SK-N-MC (cell line): Measurements from ENCODE around the gene GRIK3.
"Not testable (repeated sequence)": the region's sequence is repeated elsewhere in the genome, so short reads cannot be mapped to it uniquely, and the experiment has no call there.

Experiments
- DNase-seq: peaks from one replicate; pipeline ENCODE4 v3.0.0-alpha.2; 2011; ENCODE audit warnings: low read depth, low spot score
- H3K27ac ChIP-seq: fragments of 200-600 bp; sonication (generic); 2 replicates; pipeline ENCODE4 v1.5.1; 2016; ENCODE audit warnings: mixed run types
- H3K36me3 ChIP-seq: fragments of 200-600 bp; sonication (generic); 2 replicates; pipeline ENCODE4 v1.6.1; 2017; ENCODE audit warnings: antibody characterized with exemption, low read length, mixed read lengths; ENCODE audit not compliant: insufficient read depth
- H3K4me3 ChIP-seq: fragments of 200-600 bp; sonication (generic); 2 replicates; pipeline ENCODE4 v1.5.1; 2016
- H3K9ac ChIP-seq: fragments of 200-600 bp; sonication (generic); 2 replicates; pipeline ENCODE4 v1.8.0; 2017; ENCODE audit warnings: mixed run types, mixed read lengths; ENCODE audit not compliant: insufficient read length
- H3K9me3 ChIP-seq: fragments of 200-600 bp; sonication (generic); 2 replicates; pipeline ENCODE4 v1.6.1; 2017; ENCODE audit warnings: low read depth, mild to moderate bottlenecking, antibody characterized with exemption, low read length, moderate library complexity, mixed read lengths
- EZH2 ChIP-seq: fragments of 200-600 bp; sonication (generic); IDR thresholded peaks from one replicate; pipeline ENCODE4 v1.6.1; 2017; ENCODE audit warnings: antibody characterized with exemption
- FOXP2 ChIP-seq: optimal IDR thresholded peaks from 2 replicates; pipeline ENCODE3; 2011; ENCODE audit warnings: mild to moderate bottlenecking, moderate library complexity; ENCODE audit not compliant: insufficient read depth; ENCODE audit errors: extremely low read length, control extremely low read depth
- POLR2AphosphoS5 ChIP-seq: IDR thresholded peaks from 2 replicates; pipeline ENCODE4 v1.6.1; 2012; ENCODE audit warnings: mild to moderate bottlenecking, low read depth, low read length, borderline replicate concordance

The GRIK3 gene

DNA sequence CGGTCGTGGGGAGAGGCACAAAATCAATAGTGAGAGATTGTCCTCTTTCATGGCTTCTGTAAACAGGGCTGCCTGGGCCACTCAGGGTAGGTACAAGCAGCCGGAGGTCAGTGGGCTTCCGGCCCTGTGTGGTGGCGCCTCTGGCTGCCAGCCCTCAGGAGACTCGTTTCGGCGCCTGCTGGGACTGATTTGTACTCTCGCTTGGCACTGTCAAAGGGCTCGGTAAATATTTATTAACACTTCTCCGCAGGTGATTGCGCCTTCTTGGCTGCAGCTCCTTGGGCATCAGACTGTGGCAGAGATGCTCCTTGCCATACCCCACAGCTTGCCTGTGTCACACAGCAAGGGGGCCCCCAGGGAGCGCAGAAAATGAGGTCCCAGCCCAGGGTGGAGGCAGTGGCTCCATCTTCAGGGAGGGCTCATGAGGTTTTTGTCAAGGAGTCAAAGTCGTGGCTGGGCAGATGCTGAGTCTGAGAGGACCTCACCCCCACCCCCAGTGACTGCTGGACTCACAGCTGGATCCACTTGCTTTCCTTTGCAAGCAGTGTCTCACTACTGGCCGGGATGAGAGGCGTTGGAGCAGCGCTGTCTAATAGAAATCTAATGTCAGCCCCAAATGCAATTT, 262.5 kb downstream of the GRIK3 start:
- no peaks in the 10 kb centered on the region for H3K9me3 ChIP-seq
- no peak overlapping the region for H3K27ac ChIP-seq
- no peaks in the 10 kb centered on the region for H3K36me3 ChIP-seq
- TF ChIP-seq FOXP2, result no peak
- no peak for TF ChIP-seq EZH2
- no peak for TF ChIP-seq POLR2AphosphoS5
- no peak for DNase-seq
- no peak overlapping the region for H3K4me3 ChIP-seq
- no peak overlapping the region for H3K9ac ChIP-seq

DNA sequence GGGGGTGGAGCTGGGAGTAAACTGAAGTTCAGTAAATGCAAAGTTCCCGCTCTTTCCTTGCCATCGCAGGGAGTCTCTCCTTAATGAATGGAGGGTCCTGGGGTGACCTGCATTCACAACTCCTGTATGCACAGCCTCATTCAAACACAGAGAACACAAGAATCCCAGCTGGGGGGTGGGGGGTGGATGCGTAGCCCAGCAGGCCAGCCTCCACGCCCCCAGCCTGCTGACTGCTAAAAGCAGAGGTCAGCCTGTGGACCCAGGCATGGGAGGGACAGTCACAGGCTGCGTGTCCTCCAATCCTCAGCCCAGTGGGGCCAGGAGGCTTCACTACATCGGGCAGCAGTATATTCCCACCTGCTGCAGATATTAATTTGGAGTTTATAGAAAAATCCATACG, 263.1 kb downstream of the GRIK3 start:
- no peak for DNase-seq
- TF ChIP-seq POLR2AphosphoS5, result no peak
- no peak for TF ChIP-seq EZH2
- no peaks in the 10 kb centered on the region for H3K36me3 ChIP-seq
- no peak overlapping the region for H3K4me3 ChIP-seq
- H3K27ac ChIP-seq, result no peak overlapping the region
- no peak overlapping the region for H3K9ac ChIP-seq
- no peaks in the 10 kb centered on the region for H3K9me3 ChIP-seq

DNA sequence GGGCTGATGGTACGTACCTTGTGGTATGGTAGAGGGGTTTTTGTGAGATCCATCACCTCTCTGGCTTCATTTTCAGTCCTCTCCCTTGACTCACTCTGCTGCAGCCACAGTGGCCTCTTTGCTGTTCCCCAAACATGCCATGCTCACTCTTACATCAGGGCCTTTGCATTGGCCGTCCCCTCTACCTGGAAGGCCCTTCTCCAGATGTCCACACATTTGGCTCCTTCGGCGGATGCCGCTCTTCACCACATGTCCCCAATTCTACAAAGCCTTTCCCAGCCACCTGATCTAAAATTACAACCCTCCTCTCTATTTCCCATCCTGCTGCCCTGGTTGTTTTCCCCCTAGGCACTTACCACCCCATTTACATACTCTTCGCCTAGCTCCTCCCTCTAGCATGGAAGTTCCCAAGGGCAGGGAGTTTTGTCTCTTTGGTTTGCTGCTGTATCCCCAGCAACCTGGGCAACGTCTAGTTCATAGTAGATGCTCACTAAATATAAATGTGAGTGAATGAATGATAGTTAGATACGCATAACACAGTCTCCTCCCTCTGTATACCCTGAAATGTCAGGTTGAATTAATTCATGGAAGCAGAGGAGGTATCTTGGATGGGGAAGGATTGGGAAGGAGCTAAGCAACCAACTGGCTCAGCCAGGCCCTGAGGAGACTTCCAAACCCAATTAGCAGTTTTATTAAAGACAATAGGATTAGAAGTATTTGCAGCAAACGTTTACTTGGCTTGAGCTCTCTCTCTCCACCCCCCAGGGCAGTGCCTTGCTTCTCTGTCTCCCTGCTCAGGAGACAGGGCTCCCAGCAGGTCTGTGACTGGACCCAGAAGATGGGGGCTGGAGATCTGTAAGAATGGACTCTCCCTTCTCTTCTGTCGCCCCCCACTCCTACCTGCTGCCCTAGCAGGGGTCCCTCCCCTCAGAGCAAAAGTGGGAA, 264.2 kb downstream of the GRIK3 start:
- TF ChIP-seq FOXP2, result no peak
- TF ChIP-seq POLR2AphosphoS5, result no peak
- no peak for TF ChIP-seq EZH2
- H3K27ac ChIP-seq, result no peak overlapping the region

DNA sequence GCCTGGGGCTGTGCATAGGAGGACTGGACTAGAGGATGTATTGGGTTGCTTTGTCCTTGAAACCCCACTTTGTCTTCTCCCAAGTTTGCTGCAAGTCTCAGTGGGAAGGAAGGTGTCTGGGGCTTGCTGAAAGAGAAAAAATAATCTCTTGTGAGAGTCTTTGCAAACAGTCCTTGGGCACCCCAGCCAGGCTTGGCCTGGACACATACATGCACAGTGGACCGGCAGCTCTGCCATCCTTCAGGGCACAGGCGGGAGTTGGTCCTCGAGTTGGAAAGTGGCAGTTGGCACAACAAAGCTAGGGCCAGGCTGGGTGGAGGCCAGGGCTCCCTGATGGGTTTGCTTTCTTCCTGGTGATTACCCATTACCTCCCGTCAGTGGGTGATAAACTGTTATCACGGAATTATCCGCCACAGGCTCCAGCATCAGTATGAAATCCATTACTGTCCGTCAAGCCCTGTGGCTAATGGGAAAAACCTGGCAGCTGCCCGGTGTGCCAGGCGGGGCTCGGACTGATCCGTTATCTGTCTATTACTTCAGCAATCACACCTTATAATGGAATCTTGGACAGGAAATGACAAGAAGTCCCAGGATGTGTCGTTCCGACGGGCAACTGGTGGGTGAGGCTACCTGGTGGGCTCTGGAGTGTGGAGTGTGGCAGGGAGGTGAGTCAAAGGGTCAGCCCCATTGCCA, 265.7 kb downstream of the GRIK3 start:
- TF ChIP-seq FOXP2 (no peak), EZH2 (no peak), POLR2AphosphoS5 (no peak)
- Histone ChIP-seq H3K27ac (no peak overlapping the region), H3K9me3 (no peaks in the 10 kb centered on the region), H3K9ac (no peak overlapping the region), H3K4me3 (no peak overlapping the region), H3K36me3 (no peaks in the 10 kb centered on the region)
- DNase-seq, result no peak

More for the DNA sequence above, 264.2 kb downstream of the GRIK3 start:
- Histone ChIP-seq H3K9ac (no peak overlapping the region), H3K9me3 (no peaks in the 10 kb centered on the region), H3K4me3 (no peak overlapping the region), H3K36me3 (no peaks in the 10 kb centered on the region)
- DNase-seq, result no peak

DNA sequence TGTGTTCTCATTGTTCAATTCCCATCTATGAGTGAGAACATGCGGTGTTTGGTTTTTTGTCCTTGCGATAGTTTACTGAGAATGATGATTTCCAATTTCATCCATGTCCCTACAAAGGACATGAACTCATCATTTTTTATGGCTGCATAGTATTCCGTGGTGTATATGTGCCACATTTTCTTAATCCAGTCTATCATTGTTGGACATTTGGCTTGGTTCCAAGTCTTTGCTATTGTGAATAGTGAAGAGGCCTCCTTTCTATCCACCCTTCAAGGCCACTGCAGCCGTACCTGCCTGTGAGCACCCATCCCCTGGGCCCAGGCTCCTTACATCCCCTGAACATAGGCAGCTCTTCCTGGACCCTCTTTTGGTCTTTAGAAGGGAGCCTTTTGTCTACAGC, 266.9 kb downstream of the GRIK3 start:
- H3K27ac ChIP-seq, H3K36me3 ChIP-seq, H3K9ac ChIP-seq, DNase-seq, H3K9me3 ChIP-seq, H3K4me3 ChIP-seq: not testable (repeated sequence)

DNA sequence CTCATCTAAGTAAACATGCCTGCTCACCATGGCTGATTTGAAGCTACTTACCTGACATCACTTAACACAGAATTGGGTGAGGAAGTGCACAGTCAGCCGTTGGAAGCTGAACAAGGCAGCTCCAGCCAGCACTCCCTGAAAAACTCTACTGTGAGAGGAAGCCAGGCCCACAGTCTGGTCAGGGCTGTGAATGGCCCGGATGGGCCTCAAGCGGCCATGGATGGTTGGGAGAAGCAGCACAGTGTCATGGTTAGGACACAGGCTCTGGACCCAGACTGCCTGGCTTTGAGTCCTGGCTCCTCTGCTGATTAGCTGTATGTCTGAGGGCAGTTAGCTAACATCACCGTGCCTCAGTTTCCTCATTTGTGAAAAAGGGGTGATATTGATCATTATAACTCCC, 267.8 kb downstream of the GRIK3 start:
- Histone ChIP-seq H3K36me3 (no peaks in the 10 kb centered on the region), H3K27ac (no peak overlapping the region), H3K9ac (no peak overlapping the region), H3K9me3 (no peaks in the 10 kb centered on the region), H3K4me3 (no peak overlapping the region)
- DNase-seq, result no peak
- TF ChIP-seq POLR2AphosphoS5, result no peak
- no peak for TF ChIP-seq FOXP2
- no peak for TF ChIP-seq EZH2

DNA sequence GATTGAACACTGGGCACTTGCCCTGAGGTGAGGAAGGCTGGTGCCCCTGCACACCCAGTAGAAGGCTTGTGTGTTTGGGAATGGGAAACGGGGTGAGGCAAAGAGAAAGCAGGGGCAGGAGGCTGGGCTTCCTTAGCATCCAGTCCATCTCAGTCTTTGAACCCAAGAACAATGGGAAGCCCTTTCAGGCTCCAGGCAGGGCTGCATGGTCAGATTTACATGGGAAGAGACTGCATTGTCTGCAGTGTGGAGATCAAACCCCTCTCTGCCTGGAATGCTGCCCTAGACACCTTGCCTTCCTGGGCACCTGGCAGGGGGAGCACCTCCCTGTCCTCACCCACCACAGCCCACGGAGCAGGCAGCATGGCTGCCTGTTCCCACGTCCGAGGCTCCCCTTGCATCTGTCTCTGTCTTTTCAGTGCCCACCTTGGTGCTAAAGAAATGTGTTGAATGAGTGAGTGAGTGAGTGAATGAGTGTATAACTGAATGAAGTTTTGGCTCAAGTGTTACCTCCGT, 268.5 kb downstream of the GRIK3 start:
- no peak for TF ChIP-seq POLR2AphosphoS5
- no peak for TF ChIP-seq FOXP2
- TF ChIP-seq EZH2, result no peak
- H3K9me3 ChIP-seq, result no peaks in the 10 kb centered on the region
- H3K27ac ChIP-seq, result no peak overlapping the region
- no peaks in the 10 kb centered on the region for H3K36me3 ChIP-seq
- no peak for DNase-seq
- no peak overlapping the region for H3K9ac ChIP-seq
- H3K4me3 ChIP-seq, result no peak overlapping the region

DNA sequence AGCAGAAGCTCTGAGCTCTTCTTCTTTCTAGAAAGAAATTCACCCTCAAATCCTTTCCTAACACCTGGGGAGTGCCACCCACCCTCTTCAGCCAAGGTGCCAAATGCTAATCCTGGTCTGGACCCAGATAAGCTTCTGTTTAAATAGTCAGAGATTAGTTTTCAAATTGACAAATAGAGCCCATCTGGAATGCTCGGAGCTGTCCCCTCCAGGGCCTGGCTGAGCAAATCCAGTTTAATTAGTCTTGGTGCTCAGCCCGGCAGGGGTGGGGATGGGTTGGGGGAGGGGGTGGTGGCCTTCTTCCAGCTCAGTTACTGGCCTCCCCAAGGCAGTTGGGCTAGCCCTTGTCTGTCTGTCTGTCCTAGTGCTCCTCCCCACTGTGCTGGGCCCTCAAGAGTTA, 269.5 kb downstream of the GRIK3 start:
- Histone ChIP-seq H3K9me3 (no peaks in the 10 kb centered on the region), H3K9ac (no peak overlapping the region), H3K36me3 (no peaks in the 10 kb centered on the region), H3K4me3 (no peak overlapping the region), H3K27ac (no peak overlapping the region)
- TF ChIP-seq EZH2 (no peak), FOXP2 (no peak), POLR2AphosphoS5 (no peak)
- DNase-seq, result no peak
